ENCODE results near the gene ALDH3B2. TPM values are rescaled to one million over a fixed set of nuclear protein-coding genes. Genes with fewer than 3 reads are reported as not detected.
"Not testable (repeated sequence)": the region's sequence is repeated elsewhere in the genome, so short reads cannot be mapped to it uniquely, and the experiment has no call there.

The ALDH3B2 gene
- total RNA-seq, 1 experiment from 2014 or later: not detected

DNA sequence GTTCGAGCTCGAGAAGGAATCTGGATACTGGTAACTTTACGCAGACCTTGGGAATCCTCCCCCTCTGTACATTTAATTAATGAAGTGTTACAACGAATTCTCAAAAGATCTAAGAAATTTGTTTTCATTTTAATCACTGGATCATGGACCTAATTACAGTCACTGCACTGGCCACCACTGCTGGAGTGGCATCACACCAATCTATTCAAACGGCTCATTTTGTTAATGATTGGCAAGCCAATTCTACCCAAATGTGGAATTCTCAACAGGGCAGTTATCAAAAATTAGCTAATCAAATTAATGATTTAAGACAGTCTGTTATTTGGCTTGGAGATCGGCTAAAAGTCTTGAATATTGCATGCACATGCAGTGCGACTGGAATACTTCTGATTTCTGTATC lies 30.1 kb upstream of the ALDH3B2 start:
- no peaks in the 10 kb centered on the region for H3K9me2 ChIP-seq (ENCODE audit: insufficient read depth)
- no peak for DNase-seq (ENCODE audit: low read depth, low spot score)
- TF ChIP-seq SRF (IDR thresholded peaks at IDR 0.05; ENCODE audit: low read depth) (no peak), SP1 (IDR thresholded peaks at IDR 0.05; ENCODE audit: low read depth) (no peak), EZH2 (IDR thresholded peaks at IDR 0.05) (no peak), ELF1 (IDR thresholded peaks at IDR 0.05; ENCODE audit: borderline replicate concordance, low read depth) (no peak), EZH2phosphoT487 (IDR thresholded peaks at IDR 0.05; ENCODE audit: borderline replicate concordance) (no peak), SIN3A (IDR thresholded peaks at IDR 0.05; ENCODE audit: low read depth) (no peak), ZFX (IDR thresholded peaks at IDR 0.05) (no peak), FOSL1 (IDR thresholded peaks at IDR 0.05; ENCODE audit: low read depth) (no peak), POLR2A (IDR thresholded peaks at IDR 0.05; ENCODE audit: borderline replicate concordance, extremely low read depth, insufficient read depth, insufficient read length) (no peak), JUND (IDR thresholded peaks at IDR 0.05) (no peak), TCF7L2 (IDR thresholded peaks at IDR 0.05; ENCODE audit: borderline replicate concordance, extremely low read depth, insufficient read depth, insufficient read length) (no peak)
- TF ChIP-seq, protein P1, sequence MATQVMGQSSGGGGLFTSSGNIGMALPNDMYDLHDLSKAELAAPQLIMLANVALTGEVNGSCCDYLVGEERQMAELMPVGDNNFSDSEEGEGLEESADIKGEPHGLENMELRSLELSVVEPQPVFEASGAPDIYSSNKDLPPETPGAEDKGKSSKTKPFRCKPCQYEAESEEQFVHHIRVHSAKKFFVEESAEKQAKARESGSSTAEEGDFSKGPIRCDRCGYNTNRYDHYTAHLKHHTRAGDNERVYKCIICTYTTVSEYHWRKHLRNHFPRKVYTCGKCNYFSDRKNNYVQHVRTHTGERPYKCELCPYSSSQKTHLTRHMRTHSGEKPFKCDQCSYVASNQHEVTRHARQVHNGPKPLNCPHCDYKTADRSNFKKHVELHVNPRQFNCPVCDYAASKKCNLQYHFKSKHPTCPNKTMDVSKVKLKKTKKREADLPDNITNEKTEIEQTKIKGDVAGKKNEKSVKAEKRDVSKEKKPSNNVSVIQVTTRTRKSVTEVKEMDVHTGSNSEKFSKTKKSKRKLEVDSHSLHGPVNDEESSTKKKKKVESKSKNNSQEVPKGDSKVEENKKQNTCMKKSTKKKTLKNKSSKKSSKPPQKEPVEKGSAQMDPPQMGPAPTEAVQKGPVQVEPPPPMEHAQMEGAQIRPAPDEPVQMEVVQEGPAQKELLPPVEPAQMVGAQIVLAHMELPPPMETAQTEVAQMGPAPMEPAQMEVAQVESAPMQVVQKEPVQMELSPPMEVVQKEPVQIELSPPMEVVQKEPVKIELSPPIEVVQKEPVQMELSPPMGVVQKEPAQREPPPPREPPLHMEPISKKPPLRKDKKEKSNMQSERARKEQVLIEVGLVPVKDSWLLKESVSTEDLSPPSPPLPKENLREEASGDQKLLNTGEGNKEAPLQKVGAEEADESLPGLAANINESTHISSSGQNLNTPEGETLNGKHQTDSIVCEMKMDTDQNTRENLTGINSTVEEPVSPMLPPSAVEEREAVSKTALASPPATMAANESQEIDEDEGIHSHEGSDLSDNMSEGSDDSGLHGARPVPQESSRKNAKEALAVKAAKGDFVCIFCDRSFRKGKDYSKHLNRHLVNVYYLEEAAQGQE (IDR thresholded peaks at IDR 0.05; ENCODE audit: low read depth): no peak
- TF ChIP-seq, protein P2, sequence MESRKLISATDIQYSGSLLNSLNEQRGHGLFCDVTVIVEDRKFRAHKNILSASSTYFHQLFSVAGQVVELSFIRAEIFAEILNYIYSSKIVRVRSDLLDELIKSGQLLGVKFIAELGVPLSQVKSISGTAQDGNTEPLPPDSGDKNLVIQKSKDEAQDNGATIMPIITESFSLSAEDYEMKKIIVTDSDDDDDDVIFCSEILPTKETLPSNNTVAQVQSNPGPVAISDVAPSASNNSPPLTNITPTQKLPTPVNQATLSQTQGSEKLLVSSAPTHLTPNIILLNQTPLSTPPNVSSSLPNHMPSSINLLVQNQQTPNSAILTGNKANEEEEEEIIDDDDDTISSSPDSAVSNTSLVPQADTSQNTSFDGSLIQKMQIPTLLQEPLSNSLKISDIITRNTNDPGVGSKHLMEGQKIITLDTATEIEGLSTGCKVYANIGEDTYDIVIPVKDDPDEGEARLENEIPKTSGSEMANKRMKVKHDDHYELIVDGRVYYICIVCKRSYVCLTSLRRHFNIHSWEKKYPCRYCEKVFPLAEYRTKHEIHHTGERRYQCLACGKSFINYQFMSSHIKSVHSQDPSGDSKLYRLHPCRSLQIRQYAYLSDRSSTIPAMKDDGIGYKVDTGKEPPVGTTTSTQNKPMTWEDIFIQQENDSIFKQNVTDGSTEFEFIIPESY (IDR thresholded peaks at IDR 0.05; ENCODE audit: extremely low read depth, insufficient replicate concordance, low read length): no peak
- TF ChIP-seq, protein P3, sequence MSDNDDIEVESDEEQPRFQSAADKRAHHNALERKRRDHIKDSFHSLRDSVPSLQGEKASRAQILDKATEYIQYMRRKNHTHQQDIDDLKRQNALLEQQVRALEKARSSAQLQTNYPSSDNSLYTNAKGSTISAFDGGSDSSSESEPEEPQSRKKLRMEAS (IDR thresholded peaks at IDR 0.05): no peak
- no peaks in the 10 kb centered on the region for H4K20me1 ChIP-seq (ENCODE audit: insufficient read depth)
- no peaks in the 10 kb centered on the region for H3K36me3 ChIP-seq (ENCODE audit: control insufficient read depth in 1 of 2, insufficient read depth in 2 of 2, low read length in 2 of 2)
- no peak overlapping the region for H3K4me3 ChIP-seq (replicated peaks in 1 of 2; ENCODE audit: low read depth in 1 of 2, low read length in 2 of 2)
- no peak for ATAC-seq
- no peaks in the 10 kb centered on the region for H3K79me2 ChIP-seq (ENCODE audit: insufficient read depth, low read length)
- H3K27ac ChIP-seq (ENCODE audit: low read depth, low read length): no peak overlapping the region
- no peaks in the 10 kb centered on the region for H3K9me3 ChIP-seq (ENCODE audit: control insufficient read depth in 1 of 2, insufficient read depth in 1 of 2, low read depth in 1 of 2, low read length in 2 of 2)
- CTCF ChIA-PET: no interaction called here
- H2AFZ ChIP-seq (ENCODE audit: low read depth, low read length, poor library complexity, severe bottlenecking): no peak overlapping the region
- no TSS peak for BruUV-seq (replicated peaks)
- H3K27me3 ChIP-seq (ENCODE audit: insufficient read depth, low read length): no peaks in the 10 kb centered on the region
- RAD21 ChIA-PET (ENCODE audit: low non-redundant PET in 1 of 2, low total read pairs in 2 of 2, uncharacterized antibody in 2 of 2, unreplicated experiment in 2 of 2): no interaction called here
- no peak overlapping the region for H3K9ac ChIP-seq (ENCODE audit: low read length)
- intact Hi-C loops (cut with micrococcal nuclease): no loop called here
- peaks cover 0 to 8% of the 10 kb centered on the region in 2 experiments; a peak in 3 of 4 replicates for H3K4me1 ChIP-seq (ENCODE audit: control insufficient read depth in 1 of 2, insufficient read depth in 2 of 2, low read length in 2 of 2)
- no peak overlapping the region for H3K4me2 ChIP-seq (ENCODE audit: low read length)
- POLR2A ChIA-PET: no interaction called here

DNA sequence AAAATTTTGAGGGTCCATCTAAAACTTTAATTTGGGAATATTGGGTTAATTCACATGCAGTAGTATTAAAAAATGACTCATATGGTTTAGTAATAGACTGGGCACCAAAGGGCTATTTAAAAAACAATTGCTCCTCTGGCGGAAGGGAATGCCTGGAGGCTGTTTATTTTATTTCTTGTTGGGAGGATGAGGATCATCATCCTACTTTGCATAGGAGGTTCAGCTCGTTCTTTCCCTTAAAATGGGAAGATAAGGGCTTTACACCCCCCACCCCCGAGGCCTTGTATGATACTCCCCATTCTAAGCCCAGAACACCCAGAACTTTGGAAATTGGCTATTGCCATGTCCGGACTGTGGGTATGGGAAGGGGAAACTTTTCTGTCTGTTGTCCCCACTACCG lies 29.3 kb upstream of the ALDH3B2 start:
- intact Hi-C loops (cut with micrococcal nuclease): not testable (repeated sequence)

More for the DNA sequence above, 29.3 kb upstream of the ALDH3B2 start:
- H4K20me1 ChIP-seq (ENCODE audit: insufficient read depth); H3K27ac ChIP-seq (ENCODE audit: low read depth, low read length); H3K4me1 ChIP-seq (ENCODE audit: control insufficient read depth in 1 of 2, insufficient read depth in 2 of 2, low read length in 2 of 2); H3K4me2 ChIP-seq (ENCODE audit: low read length); H3K9ac ChIP-seq (ENCODE audit: low read length); ATAC-seq; RAD21 ChIA-PET (ENCODE audit: low non-redundant PET in 1 of 2, low total read pairs in 2 of 2, uncharacterized antibody in 2 of 2, unreplicated experiment in 2 of 2); CTCF ChIA-PET; H3K79me2 ChIP-seq (ENCODE audit: insufficient read depth, low read length); POLR2A ChIA-PET; BruUV-seq (replicated peaks); DNase-seq (ENCODE audit: low read depth, low spot score); H3K36me3 ChIP-seq (ENCODE audit: control insufficient read depth in 1 of 2, insufficient read depth in 2 of 2, low read length in 2 of 2); H3K9me2 ChIP-seq (ENCODE audit: insufficient read depth); H3K4me3 ChIP-seq (replicated peaks in 1 of 2; ENCODE audit: low read depth in 1 of 2, low read length in 2 of 2); H3K9me3 ChIP-seq (ENCODE audit: control insufficient read depth in 1 of 2, insufficient read depth in 1 of 2, low read depth in 1 of 2, low read length in 2 of 2); H3K27me3 ChIP-seq (ENCODE audit: insufficient read depth, low read length); H2AFZ ChIP-seq (ENCODE audit: low read depth, low read length, poor library complexity, severe bottlenecking): not testable (repeated sequence)

Measured in HCT116 (cell line).